GF-D8 (cell line): ENCODE measurements around the gene C10orf53.
"Not testable (repeated sequence)": the region's sequence is repeated elsewhere in the genome, so short reads cannot be mapped to it uniquely, and the experiment has no call there.

Source experiments
- DNase-seq: peaks from one replicate; lab custom pipeline; 2025; lab: John Stamatoyannopoulos, UW

C10orf53 gene

GRCh38 chr10:49652421-49653272 lies 26.8 kb upstream of the C10orf53 start:
- DNase-seq: no peak

GRCh38 chr10:49653273-49653929 lies 26.1 kb upstream of the C10orf53 start:
- no peak for DNase-seq

- no peak for DNase-seq
These were observed 25.3 kb upstream of the C10orf53 start for GRCh38 chr10:49654036-49654693.

- no peak for DNase-seq
These were observed 24.4 kb upstream of the C10orf53 start for GRCh38 chr10:49655099-49655498.

- no peak for DNase-seq
These were observed 22.5 kb upstream of the C10orf53 start for GRCh38 chr10:49656845-49657493.

GRCh38 chr10:49657606-49658005 lies 21.8 kb upstream of the C10orf53 start:
- DNase-seq: no peak

GRCh38 chr10:49661140-49661856 lies 18.2 kb upstream of the C10orf53 start:
- DNase-seq: no peak

- DNase-seq: no peak
These were observed 17.2 kb upstream of the C10orf53 start for GRCh38 chr10:49662169-49662830.

GRCh38 chr10:49663596-49663995 lies 15.9 kb upstream of the C10orf53 start:
- no peak for DNase-seq

GRCh38 chr10:49664006-49664841 lies 15.2 kb upstream of the C10orf53 start:
- no peak for DNase-seq

- DNase-seq: no peak
These were observed 14.6 kb upstream of the C10orf53 start for GRCh38 chr10:49664842-49665355.

GRCh38 chr10:49666054-49666615 lies 13.3 kb upstream of the C10orf53 start:
- no peak for DNase-seq

- no peak for DNase-seq
These were observed 12.8 kb upstream of the C10orf53 start for GRCh38 chr10:49666685-49667084.

GRCh38 chr10:49667991-49668390 lies 11.5 kb upstream of the C10orf53 start:
- DNase-seq: no peak

- DNase-seq: no peak
These were observed 10.8 kb upstream of the C10orf53 start for GRCh38 chr10:49668684-49669083.

GRCh38 chr10:49678827-49679479 lies 498 bp upstream of the C10orf53 start:
- DNase-seq: no peak

GRCh38 chr10:49682449-49682848 lies 3.0 kb downstream of the C10orf53 start:
- not testable (repeated sequence) for DNase-seq

GRCh38 chr10:49682879-49683278 lies 3.4 kb downstream of the C10orf53 start:
- no peak for DNase-seq

GRCh38 chr10:49686651-49687050 lies 7.2 kb downstream of the C10orf53 start:
- no peak for DNase-seq
